ENCODE data around the gene C11orf71. TPM values are rescaled to one million over a fixed set of nuclear protein-coding genes. Genes with fewer than 3 reads are reported as not detected.

C11orf71 gene
- total RNA-seq, result 1 to 10 TPM; 6.3 to 6.5 TPM

- CTCF ChIA-PET, result no interaction called here
Measured at GRCh38 chr11:114400216-114400914, at the start of gene C11orf71, which contains the start of gene RBM7. Gene C11orf71, minus strand, starts transcription at chr11:114400511. Its CDS starts 180 bp downstream, at chr11:114400331. Gene RBM7, plus strand, starts transcription at chr11:114400666. Its CDS starts 6 bp downstream, at chr11:114400672.

GRCh38 chr11:114449845-114450244, 49.5 kb upstream of the C11orf71 start:
- POLR2A ChIA-PET, result no interaction called here

More at GRCh38 chr11:114400216-114400914, at the start of gene C11orf71, which contains the start of gene RBM7:
- POLR2A ChIA-PET, result interaction anchor here (1.8 kb wide), 1 partner anchor 39 kb away, joined by 7 read pairs; the partner anchor contains the start of gene REXO2

DNA sequence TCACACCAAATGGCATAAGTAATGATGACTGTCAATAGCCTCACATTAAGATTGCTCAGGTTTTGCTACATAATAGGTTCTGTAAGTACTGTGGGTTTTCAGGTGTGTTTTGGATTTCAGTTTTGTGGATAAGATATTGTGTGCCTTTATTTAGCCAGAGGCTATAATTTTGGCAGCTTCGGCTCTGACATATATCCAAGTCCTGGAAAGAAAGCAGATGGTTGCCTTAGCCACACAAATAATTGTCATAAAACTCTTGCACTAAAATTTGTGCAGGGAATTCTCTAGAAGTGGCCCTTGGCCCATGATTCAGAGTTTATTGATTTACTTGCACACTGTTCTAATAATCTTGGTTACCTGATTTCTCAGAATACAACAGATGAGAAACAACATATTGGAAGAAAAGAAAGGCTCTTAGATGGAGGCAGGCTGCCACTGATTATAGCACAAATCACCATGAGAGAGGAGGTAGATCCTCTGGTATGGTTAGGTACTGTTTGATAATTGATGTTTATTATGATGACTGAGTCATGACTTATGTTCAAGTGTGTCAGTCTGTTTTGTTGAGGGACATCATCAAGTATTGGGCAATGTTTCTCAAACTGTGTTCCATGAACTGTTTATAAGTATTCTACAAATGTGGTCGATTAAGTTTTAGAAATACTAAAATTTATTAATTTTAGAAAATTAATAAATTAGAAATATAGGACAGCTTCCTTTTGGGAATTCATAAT, 48.6 kb upstream of the C11orf71 start:
- ChIA-PET POLR2A (no interaction called here), CTCF (no interaction called here)

More at GRCh38 chr11:114449845-114450244, 49.5 kb upstream of the C11orf71 start:
- CTCF ChIA-PET, result no interaction called here

- CTCF ChIA-PET, result no interaction called here
- POLR2A ChIA-PET, result no interaction called here
Measured at GRCh38 chr11:114447892-114448291, 47.6 kb upstream of the C11orf71 start.

DNA sequence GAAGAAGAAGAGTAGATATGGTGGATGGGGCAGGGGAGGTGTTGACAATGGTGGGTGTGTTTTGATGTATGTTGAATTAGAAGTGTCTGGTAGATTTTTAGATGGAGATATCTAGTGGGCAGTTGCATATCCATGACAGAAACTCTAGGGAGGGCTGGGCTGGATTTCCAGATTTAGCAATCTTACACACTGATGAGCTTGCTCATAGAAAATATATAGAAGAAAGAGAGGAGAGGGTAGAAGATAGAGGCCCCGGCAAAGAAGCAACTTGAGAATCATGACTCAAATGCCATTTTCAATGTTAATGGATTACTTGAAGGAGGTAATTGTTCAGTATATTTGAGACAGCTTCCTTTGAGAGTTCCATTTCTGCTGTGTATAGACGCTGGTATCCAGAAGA, 47.1 kb upstream of the C11orf71 start:
- ChIA-PET CTCF (no interaction called here), POLR2A (no interaction called here)

DNA sequence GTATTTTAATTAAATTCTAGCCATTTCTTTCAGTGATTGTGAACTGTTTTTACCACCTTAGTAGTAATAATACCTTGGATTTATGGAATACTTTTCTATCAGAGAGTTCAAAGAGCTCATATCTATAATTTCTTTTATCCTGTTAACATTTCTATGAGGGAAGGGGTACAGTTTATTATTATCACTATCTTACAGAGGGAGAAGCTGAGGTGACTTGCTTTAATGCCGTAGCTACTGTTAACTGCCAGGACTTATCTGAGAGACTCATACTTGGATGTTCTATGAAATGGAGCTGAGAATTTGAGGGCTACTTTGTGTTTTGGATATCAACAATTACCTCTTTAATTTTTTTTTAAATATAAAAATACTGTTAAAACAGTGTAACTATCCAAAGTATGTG, 42.2 kb upstream of the C11orf71 start:
- ChIA-PET CTCF (no interaction called here), POLR2A (interaction anchor here (0.6 kb wide), 1 partner anchor 14 kb away, joined by 3 read pairs; no protein-coding TSS in a partner anchor)

- POLR2A ChIA-PET, result interaction anchor here (0.6 kb wide), 1 partner anchor 14 kb away, joined by 3 read pairs; no protein-coding TSS in a partner anchor
- CTCF ChIA-PET, result no interaction called here
Measured at GRCh38 chr11:114441921-114442320, 41.6 kb upstream of the C11orf71 start.

DNA sequence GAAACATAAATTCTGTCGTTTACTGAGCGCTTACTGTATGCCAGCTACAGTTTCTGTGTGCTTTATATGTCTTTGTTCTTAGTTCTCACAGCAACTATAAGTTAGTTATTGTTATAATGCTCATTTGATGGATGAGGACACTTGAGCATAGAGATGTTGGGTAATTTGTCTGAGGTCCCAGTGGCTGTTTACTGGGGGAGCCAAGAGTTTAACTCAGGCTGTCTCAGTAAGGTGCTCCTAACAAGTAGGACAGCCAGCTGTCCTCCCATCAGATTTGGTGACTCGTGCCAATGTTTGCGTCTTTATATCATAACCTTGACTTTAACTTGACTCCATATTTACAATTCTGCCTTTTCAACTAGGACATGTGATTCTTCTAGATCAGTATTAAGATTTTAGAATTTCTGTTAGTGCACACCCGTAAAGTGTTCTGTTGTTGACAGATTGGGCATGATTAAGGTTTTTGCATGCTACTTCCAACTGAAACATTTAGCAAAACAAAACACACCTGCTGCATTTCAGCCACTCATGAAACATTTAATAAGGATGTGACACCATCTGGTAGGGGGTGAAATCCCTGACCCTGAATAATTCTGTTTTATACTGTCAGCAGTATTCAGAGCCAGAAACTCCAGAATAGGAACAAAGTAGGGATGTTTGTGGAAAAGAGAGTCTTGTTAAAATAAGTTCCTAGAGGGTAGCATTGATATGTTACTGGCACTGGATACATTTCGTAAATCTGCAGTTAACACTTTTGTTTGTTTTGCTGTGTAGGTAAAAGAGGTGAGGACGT, 40.9 kb upstream of the C11orf71 start:
- CTCF ChIA-PET, result no interaction called here
- POLR2A ChIA-PET, result interaction anchor here (2.1 kb wide), 1 partner anchor 41 kb away, joined by 7 read pairs; the partner anchor contains the start of genes C11orf71 and RBM7

GRCh38 chr11:114440121-114440860, 40.0 kb upstream of the C11orf71 start:
- POLR2A ChIA-PET, result interaction anchor here (2.1 kb wide), 1 partner anchor 40 kb away, joined by 7 read pairs; the partner anchor contains the start of genes C11orf71 and RBM7
- CTCF ChIA-PET, result no interaction called here

DNA sequence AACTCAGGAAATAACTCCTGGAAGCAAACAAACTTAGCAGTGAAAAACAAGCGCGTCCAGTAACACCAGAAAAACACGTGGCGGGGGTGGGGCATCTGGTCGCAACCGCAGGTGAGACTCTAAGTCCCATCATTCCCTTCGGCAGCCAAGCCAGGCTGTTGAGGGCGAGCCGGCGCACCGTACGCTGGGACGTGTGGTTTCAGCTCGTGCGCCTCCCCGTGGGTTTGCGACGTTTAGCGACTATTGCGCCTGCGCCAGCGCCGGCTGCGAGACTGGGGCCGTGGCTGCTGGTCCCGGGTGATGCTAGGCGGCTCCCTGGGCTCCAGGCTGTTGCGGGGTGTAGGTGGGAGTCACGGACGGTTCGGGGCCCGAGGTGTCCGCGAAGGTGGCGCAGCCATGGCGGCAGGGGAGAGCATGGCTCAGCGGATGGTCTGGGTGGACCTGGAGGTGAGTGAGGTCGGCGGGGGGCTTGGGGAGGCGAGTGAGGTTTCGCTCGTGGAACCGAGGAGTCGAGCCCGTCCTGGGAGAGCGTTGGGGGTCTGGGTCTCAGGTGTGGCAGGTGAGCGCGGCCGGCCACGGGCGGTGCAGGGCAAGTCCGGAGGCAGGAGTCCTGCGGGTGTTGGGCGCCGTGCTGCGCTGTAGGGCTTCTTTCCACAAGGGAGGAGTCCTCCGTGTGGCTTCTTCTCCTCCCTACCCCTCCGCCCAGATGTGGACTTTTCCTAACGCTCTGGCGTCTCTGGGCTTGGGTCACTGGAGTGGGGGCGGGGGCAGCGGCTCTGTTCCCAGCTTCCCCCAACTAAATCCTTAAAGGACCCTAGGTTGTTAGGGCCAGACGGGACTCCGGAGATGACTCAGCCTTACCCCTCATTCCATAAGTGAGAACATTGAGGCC, 39.2 kb upstream of the C11orf71 start, which contains the start of gene REXO2:
TSS of gene REXO2 (plus strand) at position 239 of the 892 bp plus-strand sequence. CDS start at position 301, 62 bp downstream.
- ChIA-PET POLR2A (interaction anchor here (0.5 to 2.1 kb wide), 4 partner anchors 26 to 127 kb away, joined by 3 to 7 read pairs (median 4); partner anchors contain the start of genes C11orf71 and RBM7), CTCF (no interaction called here)

- ChIA-PET CTCF (no interaction called here), POLR2A (interaction anchor here (0.6 kb wide), 1 partner anchor 128 kb away, joined by 3 read pairs; no protein-coding TSS in a partner anchor)
Measured at GRCh38 chr11:114438303-114438702, 38.0 kb upstream of the C11orf71 start.

DNA sequence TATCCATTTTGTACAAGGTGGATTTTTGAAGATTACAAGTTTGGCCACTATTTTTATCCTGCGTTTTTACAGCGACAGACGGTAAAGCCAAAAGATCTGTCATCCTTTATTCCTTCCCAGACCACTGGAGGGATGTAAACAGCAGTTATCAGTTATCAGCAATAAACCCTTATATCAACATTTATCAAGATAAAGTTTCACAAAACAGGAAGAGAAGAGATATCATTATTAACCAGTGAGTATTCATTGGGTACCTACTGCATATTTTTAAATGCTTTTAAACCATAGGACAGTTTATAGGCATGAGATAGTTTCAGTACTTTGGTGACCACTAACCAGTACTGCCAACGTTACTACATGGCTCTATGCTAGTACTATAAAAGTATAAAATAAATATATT, 33.1 kb upstream of the C11orf71 start:
- ChIA-PET CTCF (no interaction called here), POLR2A (no interaction called here)

DNA sequence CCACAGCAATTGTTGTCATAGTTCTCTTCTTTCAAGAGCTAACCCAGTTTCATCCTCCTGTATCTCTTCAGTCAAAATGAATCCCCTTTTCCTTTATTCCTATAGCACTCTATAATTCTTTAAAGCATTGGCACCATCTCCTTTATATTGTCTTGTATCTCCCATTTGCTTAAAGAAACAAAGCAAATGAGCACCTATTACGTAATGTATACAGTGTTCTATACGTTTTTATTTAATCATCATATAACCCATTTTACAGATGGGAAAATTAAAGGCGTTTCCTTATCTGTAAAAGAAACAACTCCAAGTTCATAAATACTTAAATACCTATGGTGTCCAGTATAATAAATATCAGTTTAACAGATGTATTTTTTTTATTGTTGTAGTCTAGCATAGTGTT, 32.6 kb upstream of the C11orf71 start:
- ChIA-PET CTCF (no interaction called here), POLR2A (no interaction called here)

DNA sequence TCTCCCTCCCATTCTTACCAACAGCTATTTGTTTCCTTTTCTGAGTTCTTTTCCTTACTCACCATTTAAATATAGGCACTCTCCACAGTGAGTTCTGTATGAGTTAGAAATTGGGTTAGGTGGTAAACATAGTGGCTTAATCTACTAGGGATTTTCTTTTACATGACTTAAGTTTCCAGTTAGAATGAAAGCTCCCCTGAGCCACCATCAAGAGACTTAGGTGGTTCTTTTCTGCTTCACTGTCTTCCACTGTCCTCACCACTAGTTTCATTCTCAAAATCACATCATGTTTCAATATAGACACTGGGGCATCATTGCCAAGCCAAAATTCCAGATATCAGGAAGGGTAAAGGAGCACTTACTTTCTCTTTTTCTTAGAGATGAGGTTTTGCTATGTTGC, 30.0 kb upstream of the C11orf71 start:
- ChIA-PET POLR2A (no interaction called here), CTCF (no interaction called here)

GRCh38 chr11:114426280-114426679, 26.0 kb upstream of the C11orf71 start:
- ChIA-PET POLR2A (no interaction called here), CTCF (no interaction called here)

- ChIA-PET CTCF (no interaction called here), POLR2A (no interaction called here)
Measured at GRCh38 chr11:114416441-114416961, 16.2 kb upstream of the C11orf71 start.

DNA sequence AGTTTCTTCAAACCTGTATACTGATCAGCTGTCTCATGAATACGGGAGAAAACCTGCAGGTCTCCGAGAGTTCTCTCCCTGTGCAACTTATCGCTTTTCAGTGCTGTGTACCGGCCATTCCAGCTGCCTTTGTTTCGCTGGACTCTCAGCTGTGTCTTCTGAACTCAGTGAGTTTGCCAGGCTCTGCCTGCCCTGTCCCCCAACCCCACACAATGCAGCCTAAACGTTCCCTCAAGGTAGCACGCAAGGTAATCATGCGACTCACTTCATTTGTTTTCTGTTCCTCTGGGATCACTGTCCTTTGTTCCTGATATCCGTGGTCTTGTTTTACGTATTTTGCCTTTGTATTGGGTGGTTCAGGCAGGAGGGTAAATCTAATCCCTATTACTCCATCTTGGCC, 13.6 kb upstream of the C11orf71 start:
- POLR2A ChIA-PET, result no interaction called here
- CTCF ChIA-PET, result no interaction called here

DNA sequence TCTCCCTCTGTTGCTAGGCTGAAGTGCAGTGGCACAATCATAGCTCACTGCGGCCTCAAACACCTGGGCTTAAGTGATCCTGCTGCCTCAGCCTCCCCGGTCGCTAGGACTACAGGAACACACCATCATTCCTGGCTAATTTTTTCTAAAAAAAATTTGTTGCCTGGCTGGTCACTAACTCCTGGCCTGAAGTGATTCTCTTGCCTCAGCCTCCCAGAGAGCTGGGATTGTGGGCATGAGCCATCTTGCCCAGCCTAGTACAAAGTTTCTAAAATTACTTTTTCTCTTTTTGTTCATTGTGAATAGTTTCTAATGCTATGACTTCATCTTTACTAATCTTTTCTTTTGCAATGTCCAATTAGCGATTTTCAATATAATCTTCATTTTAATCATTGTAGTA, 12.6 kb upstream of the C11orf71 start:
- ChIA-PET CTCF (no interaction called here), POLR2A (interaction anchor here (0.5 kb wide), 1 partner anchor 26 kb away, joined by 4 read pairs; no protein-coding TSS in a partner anchor)

All from activated CD8-positive, alpha-beta memory T cell treated with anti-CD3 and anti-CD28 coated beads for 36 hours (primary cell).